ENCODE measurements around the gene PID1. TPM values are rescaled to one million over a fixed set of nuclear protein-coding genes. Genes with fewer than 3 reads are reported as not detected.

The PID1 gene
- total RNA-seq, 1 experiment from 2014 or later, result 0.15 TPM

GRCh38 chr2:229127471-229127870 lies 143.6 kb downstream of the PID1 start (continued):
- no peak for TF ChIP-seq EZH2 (IDR thresholded peaks at IDR 0.05)
- no peak for TF ChIP-seq SRF (IDR thresholded peaks at IDR 0.05; ENCODE audit: low read depth)
- no peak for TF ChIP-seq ATF3 (IDR thresholded peaks at IDR 0.05)

- Histone ChIP-seq H3K9me2 (ENCODE audit: insufficient read depth) (no peaks in the 10 kb centered on the region), H3K9ac (ENCODE audit: low read length) (no peak overlapping the region), H3K9me3 (ENCODE audit: control insufficient read depth in 1 of 2, insufficient read depth in 1 of 2, low read depth in 1 of 2, low read length in 2 of 2) (no peaks in the 10 kb centered on the region), H3K36me3 (ENCODE audit: control insufficient read depth in 1 of 2, insufficient read depth in 2 of 2, low read length in 2 of 2) (no peaks in the 10 kb centered on the region), H3K4me2 (ENCODE audit: low read length) (no peak overlapping the region), H3K4me3 (replicated peaks in 1 of 2; ENCODE audit: low read depth in 1 of 2, low read length in 2 of 2) (no peak overlapping the region), H3K27ac (ENCODE audit: low read depth, low read length) (no peak overlapping the region), H3K4me1 (ENCODE audit: control insufficient read depth in 1 of 2, insufficient read depth in 2 of 2, low read length in 2 of 2) (no peaks in the 10 kb centered on the region), H3K79me2 (ENCODE audit: insufficient read depth, low read length) (no peaks in the 10 kb centered on the region), H3K27me3 (ENCODE audit: insufficient read depth, low read length) (no peaks in the 10 kb centered on the region), H2AFZ (ENCODE audit: low read depth, low read length, poor library complexity, severe bottlenecking) (no peak overlapping the region), H4K20me1 (ENCODE audit: insufficient read depth) (no peaks in the 10 kb centered on the region)
- TF ChIP-seq SP1 (IDR thresholded peaks at IDR 0.05; ENCODE audit: low read depth), result no peak
- TF ChIP-seq CBX3 (IDR thresholded peaks at IDR 0.05; ENCODE audit: low read depth), result no peak
- TF ChIP-seq ATF3 (IDR thresholded peaks at IDR 0.05), result no peak
- no peak for TF ChIP-seq RAD21 (IDR thresholded peaks at IDR 0.05; ENCODE audit: low read depth)
- TF ChIP-seq ELF1 (IDR thresholded peaks at IDR 0.05; ENCODE audit: borderline replicate concordance, low read depth), result no peak
- TF ChIP-seq ZFX (IDR thresholded peaks at IDR 0.05), result no peak
- ChIA-PET CTCF (no interaction called here), POLR2A (no interaction called here), RAD21 (ENCODE audit: low non-redundant PET in 1 of 2, low total read pairs in 2 of 2, uncharacterized antibody in 2 of 2, unreplicated experiment in 2 of 2) (no interaction called here)
- no TSS peak for BruUV-seq (replicated peaks)
- ATAC-seq (no peak), DNase-seq (ENCODE audit: low read depth, low spot score) (no peak)
- intact Hi-C loops (cut with micrococcal nuclease), result no loop called here
Observed at GRCh38 chr2:229126066-229126465, 145.0 kb downstream of the PID1 start.

GRCh38 chr2:229124136-229124535 lies 147.0 kb downstream of the PID1 start:
- DNase-seq (ENCODE audit: low read depth, low spot score), result no peak
- POLR2A ChIA-PET, result no interaction called here
- intact Hi-C loops (cut with micrococcal nuclease), result no loop called here
- H4K20me1 ChIP-seq (ENCODE audit: insufficient read depth), result no peaks in the 10 kb centered on the region
- no peak overlapping the region for H3K4me2 ChIP-seq (ENCODE audit: low read length)
- no peak overlapping the region for H3K9ac ChIP-seq (ENCODE audit: low read length)
- H3K9me2 ChIP-seq (ENCODE audit: insufficient read depth), result no peaks in the 10 kb centered on the region
- no peak overlapping the region for H2AFZ ChIP-seq (ENCODE audit: low read depth, low read length, poor library complexity, severe bottlenecking)
- no peaks in the 10 kb centered on the region for H3K36me3 ChIP-seq (ENCODE audit: control insufficient read depth in 1 of 2, insufficient read depth in 2 of 2, low read length in 2 of 2)
- no peak overlapping the region for H3K4me3 ChIP-seq (replicated peaks in 1 of 2; ENCODE audit: low read depth in 1 of 2, low read length in 2 of 2)
- RAD21 ChIA-PET (ENCODE audit: low non-redundant PET in 1 of 2, low total read pairs in 2 of 2, uncharacterized antibody in 2 of 2, unreplicated experiment in 2 of 2), result no interaction called here
- CTCF ChIA-PET, result no interaction called here
- H3K79me2 ChIP-seq (ENCODE audit: insufficient read depth, low read length), result no peaks in the 10 kb centered on the region
- H3K9me3 ChIP-seq (ENCODE audit: control insufficient read depth in 1 of 2, insufficient read depth in 1 of 2, low read depth in 1 of 2, low read length in 2 of 2), result no peaks in the 10 kb centered on the region
- no TSS peak for BruUV-seq (replicated peaks)
- no peak for ATAC-seq
- H3K27me3 ChIP-seq (ENCODE audit: insufficient read depth, low read length), result no peaks in the 10 kb centered on the region
- H3K4me1 ChIP-seq (ENCODE audit: control insufficient read depth in 1 of 2, insufficient read depth in 2 of 2, low read length in 2 of 2), result no peaks in the 10 kb centered on the region
- no peak overlapping the region for H3K27ac ChIP-seq (ENCODE audit: low read depth, low read length)
- TF ChIP-seq ZNF274 (IDR thresholded peaks at IDR 0.05; ENCODE audit: low read depth, low read length), result no peak
- TF ChIP-seq SP1 (IDR thresholded peaks at IDR 0.05; ENCODE audit: low read depth), result no peak
- TF ChIP-seq, protein P1, sequence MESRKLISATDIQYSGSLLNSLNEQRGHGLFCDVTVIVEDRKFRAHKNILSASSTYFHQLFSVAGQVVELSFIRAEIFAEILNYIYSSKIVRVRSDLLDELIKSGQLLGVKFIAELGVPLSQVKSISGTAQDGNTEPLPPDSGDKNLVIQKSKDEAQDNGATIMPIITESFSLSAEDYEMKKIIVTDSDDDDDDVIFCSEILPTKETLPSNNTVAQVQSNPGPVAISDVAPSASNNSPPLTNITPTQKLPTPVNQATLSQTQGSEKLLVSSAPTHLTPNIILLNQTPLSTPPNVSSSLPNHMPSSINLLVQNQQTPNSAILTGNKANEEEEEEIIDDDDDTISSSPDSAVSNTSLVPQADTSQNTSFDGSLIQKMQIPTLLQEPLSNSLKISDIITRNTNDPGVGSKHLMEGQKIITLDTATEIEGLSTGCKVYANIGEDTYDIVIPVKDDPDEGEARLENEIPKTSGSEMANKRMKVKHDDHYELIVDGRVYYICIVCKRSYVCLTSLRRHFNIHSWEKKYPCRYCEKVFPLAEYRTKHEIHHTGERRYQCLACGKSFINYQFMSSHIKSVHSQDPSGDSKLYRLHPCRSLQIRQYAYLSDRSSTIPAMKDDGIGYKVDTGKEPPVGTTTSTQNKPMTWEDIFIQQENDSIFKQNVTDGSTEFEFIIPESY (IDR thresholded peaks at IDR 0.05; ENCODE audit: extremely low read depth, insufficient replicate concordance, low read length), result no peak
- no peak for TF ChIP-seq JUND (IDR thresholded peaks at IDR 0.05)
- no peak for TF ChIP-seq YY1 (IDR thresholded peaks at IDR 0.05; ENCODE audit: extremely low read depth, insufficient replicate concordance, low read depth, low read length)
- TF ChIP-seq CEBPB (IDR thresholded peaks at IDR 0.05; ENCODE audit: low read depth), result no peak
- TF ChIP-seq, protein P2, sequence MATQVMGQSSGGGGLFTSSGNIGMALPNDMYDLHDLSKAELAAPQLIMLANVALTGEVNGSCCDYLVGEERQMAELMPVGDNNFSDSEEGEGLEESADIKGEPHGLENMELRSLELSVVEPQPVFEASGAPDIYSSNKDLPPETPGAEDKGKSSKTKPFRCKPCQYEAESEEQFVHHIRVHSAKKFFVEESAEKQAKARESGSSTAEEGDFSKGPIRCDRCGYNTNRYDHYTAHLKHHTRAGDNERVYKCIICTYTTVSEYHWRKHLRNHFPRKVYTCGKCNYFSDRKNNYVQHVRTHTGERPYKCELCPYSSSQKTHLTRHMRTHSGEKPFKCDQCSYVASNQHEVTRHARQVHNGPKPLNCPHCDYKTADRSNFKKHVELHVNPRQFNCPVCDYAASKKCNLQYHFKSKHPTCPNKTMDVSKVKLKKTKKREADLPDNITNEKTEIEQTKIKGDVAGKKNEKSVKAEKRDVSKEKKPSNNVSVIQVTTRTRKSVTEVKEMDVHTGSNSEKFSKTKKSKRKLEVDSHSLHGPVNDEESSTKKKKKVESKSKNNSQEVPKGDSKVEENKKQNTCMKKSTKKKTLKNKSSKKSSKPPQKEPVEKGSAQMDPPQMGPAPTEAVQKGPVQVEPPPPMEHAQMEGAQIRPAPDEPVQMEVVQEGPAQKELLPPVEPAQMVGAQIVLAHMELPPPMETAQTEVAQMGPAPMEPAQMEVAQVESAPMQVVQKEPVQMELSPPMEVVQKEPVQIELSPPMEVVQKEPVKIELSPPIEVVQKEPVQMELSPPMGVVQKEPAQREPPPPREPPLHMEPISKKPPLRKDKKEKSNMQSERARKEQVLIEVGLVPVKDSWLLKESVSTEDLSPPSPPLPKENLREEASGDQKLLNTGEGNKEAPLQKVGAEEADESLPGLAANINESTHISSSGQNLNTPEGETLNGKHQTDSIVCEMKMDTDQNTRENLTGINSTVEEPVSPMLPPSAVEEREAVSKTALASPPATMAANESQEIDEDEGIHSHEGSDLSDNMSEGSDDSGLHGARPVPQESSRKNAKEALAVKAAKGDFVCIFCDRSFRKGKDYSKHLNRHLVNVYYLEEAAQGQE (IDR thresholded peaks at IDR 0.05; ENCODE audit: low read depth), result no peak
- TF ChIP-seq SRF (IDR thresholded peaks at IDR 0.05; ENCODE audit: low read depth), result no peak
- no peak for TF ChIP-seq ELF1 (IDR thresholded peaks at IDR 0.05; ENCODE audit: borderline replicate concordance, low read depth)

Data from HCT116 (cell line).